SK-N-SH treated with all-trans-retinoic acid at 6 μM for 48 hours (cell line): Measurements from ENCODE around the gene MAPK14.

ENCODE experiments used
- ATAC-seq: fragments of 200-7000 bp; cut with Tn5 transposase; 3 replicates; pipeline ENCODE4 v1.9.1; 2020; ENCODE audit warnings: mild to moderate bottlenecking, moderate library complexity
- BACH2 ChIP-seq: fragments of 250-450 bp; sonication (Bioruptor Pico); IDR thresholded peaks from 2 replicates; pipeline ENCODE4 v1.9.0; 2021; ENCODE audit warnings: mild to moderate bottlenecking, borderline replicate concordance
- CSDC2 ChIP-seq: fragments of 250-450 bp; sonication (Bioruptor Pico); IDR thresholded peaks from 2 replicates; pipeline ENCODE4 v1.5.0; 2020; ENCODE audit warnings: mild to moderate bottlenecking, moderate library complexity
- ESRRG ChIP-seq: fragments of 250-450 bp; sonication (Bioruptor Pico); IDR thresholded peaks from 2 replicates; pipeline ENCODE4 v1.6.1; 2021; ENCODE audit warnings: mild to moderate bottlenecking
- GLIS3 ChIP-seq: fragments of 250-450 bp; sonication (Bioruptor Pico); IDR thresholded peaks from 2 replicates; pipeline ENCODE4 v1.5.0; 2020; ENCODE audit warnings: mild to moderate bottlenecking, moderate library complexity
- ISL1 ChIP-seq: fragments of 250-450 bp; sonication (Bioruptor Pico); IDR thresholded peaks from 2 replicates; pipeline ENCODE4 v2.1.2; 2022; ENCODE audit warnings: mild to moderate bottlenecking, moderate library complexity
- PATZ1 ChIP-seq: fragments of 250-450 bp; sonication (Bioruptor Pico); IDR thresholded peaks from 2 replicates; pipeline ENCODE4 v1.8.0; 2020; ENCODE audit warnings: mild to moderate bottlenecking, moderate library complexity, borderline replicate concordance
- RARB ChIP-seq: fragments of 250-450 bp; sonication (Bioruptor Pico); IDR thresholded peaks from 2 replicates; pipeline ENCODE4 v1.8.0; 2021; ENCODE audit warnings: mild to moderate bottlenecking, moderate library complexity
- SNAI2 ChIP-seq: fragments of 250-450 bp; sonication (Bioruptor Pico); IDR thresholded peaks from 2 replicates; pipeline ENCODE4 v1.5.0; 2020; ENCODE audit warnings: mild to moderate bottlenecking, moderate library complexity
- TCF4 ChIP-seq: fragments of 250-450 bp; sonication (Bioruptor Pico); IDR thresholded peaks from 2 replicates; pipeline ENCODE4 v1.8.0; 2021; ENCODE audit warnings: mild to moderate bottlenecking, moderate library complexity, borderline replicate concordance
- TOX ChIP-seq: fragments of 250-450 bp; sonication (Bioruptor Pico); IDR thresholded peaks from 2 replicates; pipeline ENCODE4 v1.8.0; 2021; ENCODE audit warnings: mild to moderate bottlenecking, moderate library complexity, borderline replicate concordance
- TSHZ2 ChIP-seq: fragments of 250-450 bp; sonication (Bioruptor Pico); IDR thresholded peaks from 2 replicates; pipeline ENCODE4 v1.5.0; 2020; ENCODE audit warnings: mild to moderate bottlenecking, moderate library complexity
- ZC3H10 ChIP-seq: fragments of 250-450 bp; sonication (Bioruptor Pico); IDR thresholded peaks from 2 replicates; pipeline ENCODE4 v1.5.1; 2021; ENCODE audit warnings: mild to moderate bottlenecking, moderate library complexity
- ZFP3 ChIP-seq: fragments of 250-450 bp; sonication (Bioruptor Pico); IDR thresholded peaks from 2 replicates; pipeline ENCODE4 v1.5.0; 2020; ENCODE audit warnings: mild to moderate bottlenecking, moderate library complexity
- ZFP30 ChIP-seq: fragments of 450-650 bp; formaldehyde crosslinking; IDR thresholded peaks from 2 replicates; pipeline ENCODE4 v1.5.0; 2022; ENCODE audit warnings: mild to moderate bottlenecking, moderate library complexity
- ZNF565 ChIP-seq: fragments of 450-650 bp; formaldehyde crosslinking; conservative IDR thresholded peaks from 2 replicates; pipeline ENCODE4 v1.5.0; 2020; ENCODE audit warnings: low read depth, mild to moderate bottlenecking, moderate library complexity
- ZNF70 ChIP-seq: fragments of 450-650 bp; formaldehyde crosslinking; IDR thresholded peaks from 2 replicates; pipeline ENCODE4 v1.5.0; 2020; ENCODE audit warnings: mild to moderate bottlenecking, moderate library complexity
- ZNF8 ChIP-seq: fragments of 450-650 bp; formaldehyde crosslinking; IDR thresholded peaks from 2 replicates; pipeline ENCODE4 v1.5.0; 2020; ENCODE audit warnings: mild to moderate bottlenecking, moderate library complexity
- TF ChIP-seq, protein P1 (sequence below): fragments of 250-450 bp; sonication (Bioruptor Pico); IDR thresholded peaks from 2 replicates; pipeline ENCODE4 v1.5.1; 2021; ENCODE audit warnings: mild to moderate bottlenecking, moderate library complexity
- TF ChIP-seq, protein P2 (sequence below): fragments of 250-450 bp; sonication (Bioruptor Pico); IDR thresholded peaks from 2 replicates; pipeline ENCODE4 v1.8.0; 2021; ENCODE audit warnings: low read depth, mild to moderate bottlenecking, moderate library complexity, borderline replicate concordance

MAPK14 gene

GRCh38 chr6:36150283-36150682 is 122.7 kb downstream of the MAPK14 start:
- TF ChIP-seq TCF4 (CRISPR knock-in tag) (no peak), ZFP3 (no peak), ISL1 (CRISPR knock-in tag) (no peak), CSDC2 (CRISPR knock-in tag) (no peak), ZNF8 (CRISPR knock-in tag) (no peak), ZC3H10 (CRISPR knock-in tag) (no peak), BACH2 (CRISPR knock-in tag) (no peak), TSHZ2 (CRISPR knock-in tag) (no peak), TOX (CRISPR knock-in tag) (no peak), ESRRG (CRISPR knock-in tag) (no peak), PATZ1 (no peak), GLIS3 (CRISPR knock-in tag) (no peak), ZNF70 (no peak)
- TF ChIP-seq, protein P1, sequence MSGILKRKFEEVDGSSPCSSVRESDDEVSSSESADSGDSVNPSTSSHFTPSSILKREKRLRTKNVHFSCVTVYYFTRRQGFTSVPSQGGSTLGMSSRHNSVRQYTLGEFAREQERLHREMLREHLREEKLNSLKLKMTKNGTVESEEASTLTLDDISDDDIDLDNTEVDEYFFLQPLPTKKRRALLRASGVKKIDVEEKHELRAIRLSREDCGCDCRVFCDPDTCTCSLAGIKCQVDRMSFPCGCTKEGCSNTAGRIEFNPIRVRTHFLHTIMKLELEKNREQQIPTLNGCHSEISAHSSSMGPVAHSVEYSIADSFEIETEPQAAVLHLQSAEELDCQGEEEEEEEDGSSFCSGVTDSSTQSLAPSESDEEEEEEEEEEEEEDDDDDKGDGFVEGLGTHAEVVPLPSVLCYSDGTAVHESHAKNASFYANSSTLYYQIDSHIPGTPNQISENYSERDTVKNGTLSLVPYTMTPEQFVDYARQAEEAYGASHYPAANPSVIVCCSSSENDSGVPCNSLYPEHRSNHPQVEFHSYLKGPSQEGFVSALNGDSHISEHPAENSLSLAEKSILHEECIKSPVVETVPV (CRISPR knock-in tag): no peak
- no peak for ATAC-seq

- no peak for ATAC-seq
Observed at GRCh38 chr6:36154286-36154685, 126.7 kb downstream of the MAPK14 start.

GRCh38 chr6:36155662-36156061 is 128.1 kb downstream of the MAPK14 start:
- TF ChIP-seq PATZ1 (no peak), TCF4 (CRISPR knock-in tag) (no peak), TSHZ2 (CRISPR knock-in tag) (no peak), BACH2 (CRISPR knock-in tag) (no peak), ISL1 (CRISPR knock-in tag) (no peak)
- TF ChIP-seq, all 23 proteins: peak for 0

More at GRCh38 chr6:36154286-36154685, 126.7 kb downstream of the MAPK14 start:
- no peak for TF ChIP-seq RARB
- TF ChIP-seq SNAI2 (CRISPR knock-in tag): no peak
- TF ChIP-seq, protein P2, sequence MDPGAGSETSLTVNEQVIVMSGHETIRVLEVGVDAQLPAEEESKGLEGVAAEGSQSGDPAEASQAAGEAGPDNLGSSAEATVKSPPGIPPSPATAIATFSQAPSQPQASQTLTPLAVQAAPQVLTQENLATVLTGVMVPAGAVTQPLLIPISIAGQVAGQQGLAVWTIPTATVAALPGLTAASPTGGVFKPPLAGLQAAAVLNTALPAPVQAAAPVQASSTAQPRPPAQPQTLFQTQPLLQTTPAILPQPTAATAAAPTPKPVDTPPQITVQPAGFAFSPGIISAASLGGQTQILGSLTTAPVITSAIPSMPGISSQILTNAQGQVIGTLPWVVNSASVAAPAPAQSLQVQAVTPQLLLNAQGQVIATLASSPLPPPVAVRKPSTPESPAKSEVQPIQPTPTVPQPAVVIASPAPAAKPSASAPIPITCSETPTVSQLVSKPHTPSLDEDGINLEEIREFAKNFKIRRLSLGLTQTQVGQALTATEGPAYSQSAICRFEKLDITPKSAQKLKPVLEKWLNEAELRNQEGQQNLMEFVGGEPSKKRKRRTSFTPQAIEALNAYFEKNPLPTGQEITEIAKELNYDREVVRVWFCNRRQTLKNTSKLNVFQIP (CRISPR knock-in tag): no peak
- TF ChIP-seq GLIS3 (CRISPR knock-in tag): no peak
- no peak for TF ChIP-seq BACH2 (CRISPR knock-in tag)
- TF ChIP-seq ISL1 (CRISPR knock-in tag): no peak
- TF ChIP-seq ZFP30 (CRISPR knock-in tag): no peak
- TF ChIP-seq ZNF565 (CRISPR knock-in tag): no peak
- no peak for TF ChIP-seq CSDC2 (CRISPR knock-in tag)
- TF ChIP-seq, protein P1 (CRISPR knock-in tag): no peak

More at GRCh38 chr6:36155662-36156061, 128.1 kb downstream of the MAPK14 start:
- no peak for ATAC-seq
